WTC11 (cell line): Measurements from ENCODE around the gene HAUS5. TPM values are rescaled to one million over a fixed set of nuclear protein-coding genes. Genes with fewer than 3 reads are reported as not detected.

ENCODE experiments used
- ATAC-seq: fragments of 200-7000 bp; cut with Tn5 transposase; 2 replicates; pipeline ENCODE4 v1.10.0; 2021; ENCODE audit warnings: mild to moderate bottlenecking, moderate library complexity
- CTCF ChIA-PET: fragments of 300-600 bp; sonication (Branson Sonifier 250); formaldehyde crosslinking; loops from one replicate; lab custom pipeline; 2021; ENCODE audit warnings: antibody characterized with exemption; lab: Charles Lee
- POLR2A ChIA-PET: fragments of 350-600 bp; sonication (Branson Sonifier 250); formaldehyde crosslinking; loops from one replicate; lab custom pipeline; 2021; ENCODE audit warnings: antibody characterized with exemption; lab: Charles Lee
- DNase-seq: peaks from one replicate; pipeline ENCODE4 v3.0.0; 2021; ENCODE audit warnings: low spot score
- H3K27ac Mint-ChIP-seq: 2 replicates; pipeline ENCODE4 v1.8.0; 2021; ENCODE audit warnings: mixed read lengths
- H3K27me3 Mint-ChIP-seq: 2 replicates; pipeline ENCODE4 v1.8.0; 2021; ENCODE audit warnings: low read depth, mild to moderate bottlenecking, moderate library complexity, mixed read lengths
- H3K36me3 Mint-ChIP-seq: 2 replicates; pipeline ENCODE4 v1.8.0; 2021; ENCODE audit warnings: mixed read lengths
- H3K4me1 Mint-ChIP-seq: 2 replicates; pipeline ENCODE4 v1.8.0; 2022; ENCODE audit warnings: mixed read lengths
- H3K4me3 Mint-ChIP-seq: 2 replicates; pipeline ENCODE4 v1.8.0; 2021; ENCODE audit warnings: mild to moderate bottlenecking, moderate library complexity, mixed read lengths
- H3K9me3 Mint-ChIP-seq: 2 replicates; pipeline ENCODE4 v1.8.0; 2021; ENCODE audit warnings: mixed read lengths
- CBFB ChIP-seq: sonication (generic); formaldehyde crosslinking; IDR thresholded peaks from 2 replicates; pipeline ENCODE4 v1.8.1; 2022; ENCODE audit warnings: mild to moderate bottlenecking, low read depth, missing genetic modification reagents
- CTCF ChIP-seq: fragments of 200-600 bp; IDR thresholded peaks from 2 replicates; pipeline ENCODE4 v1.8.0; 2022; ENCODE audit warnings: antibody characterized with exemption
- ESRRA ChIP-seq: sonication (generic); formaldehyde crosslinking; IDR thresholded peaks from 2 replicates; pipeline ENCODE4 v1.8.1; 2022; ENCODE audit warnings: mild to moderate bottlenecking, missing genetic modification reagents, borderline replicate concordance
- FOXP1 ChIP-seq: sonication (generic); formaldehyde crosslinking; IDR thresholded peaks from 2 replicates; pipeline ENCODE4 v1.8.0; 2022; ENCODE audit warnings: missing genetic modification reagents, mild to moderate bottlenecking, moderate library complexity, borderline replicate concordance
- FOXP4 ChIP-seq: sonication (generic); formaldehyde crosslinking; IDR thresholded peaks from 2 replicates; pipeline ENCODE4 v1.8.0; 2022; ENCODE audit warnings: mild to moderate bottlenecking, missing genetic modification reagents
- GTF2I ChIP-seq: fragments of 250-450 bp; sonication (Bioruptor Pico); conservative IDR thresholded peaks from 2 replicates; pipeline ENCODE4 v1.4.0; 2021; ENCODE audit warnings: mild to moderate bottlenecking
- JAZF1 ChIP-seq: fragments of 250-450 bp; sonication (Bioruptor Pico); IDR thresholded peaks from 2 replicates; pipeline ENCODE4 v1.9.0; 2021; ENCODE audit warnings: moderate library complexity, mild to moderate bottlenecking, inconsistent platforms
- JUN ChIP-seq: sonication (generic); formaldehyde crosslinking; IDR thresholded peaks from 2 replicates; pipeline ENCODE4 v1.8.0; 2023; ENCODE audit warnings: mild to moderate bottlenecking, missing genetic modification reagents
- MAX ChIP-seq: sonication (generic); formaldehyde crosslinking; IDR thresholded peaks from 2 replicates; pipeline ENCODE4 v1.8.0; 2022; ENCODE audit warnings: mild to moderate bottlenecking, missing genetic modification reagents
- MXD4 ChIP-seq: fragments of 250-450 bp; sonication (Bioruptor Pico); IDR thresholded peaks from 2 replicates; pipeline ENCODE4 v1.8.0; 2021; ENCODE audit warnings: mild to moderate bottlenecking, moderate library complexity, borderline replicate concordance
- NFE2L1 ChIP-seq: sonication (generic); formaldehyde crosslinking; IDR thresholded peaks from 2 replicates; pipeline ENCODE4 v1.8.1; 2023; ENCODE audit warnings: missing genetic modification reagents
- NR2C2 ChIP-seq: sonication (generic); formaldehyde crosslinking; IDR thresholded peaks from 2 replicates; pipeline ENCODE4 v1.8.0; 2022; ENCODE audit warnings: mild to moderate bottlenecking, missing genetic modification reagents
- OVOL2 ChIP-seq: fragments of 250-450 bp; sonication (Bioruptor Pico); IDR thresholded peaks from 2 replicates; pipeline ENCODE4 v1.9.0; 2021; ENCODE audit warnings: mild to moderate bottlenecking, borderline replicate concordance
- PREB ChIP-seq: sonication (generic); formaldehyde crosslinking; IDR thresholded peaks from 2 replicates; pipeline ENCODE4 v1.8.1; 2022; ENCODE audit warnings: mild to moderate bottlenecking, missing genetic modification reagents, moderate library complexity, borderline replicate concordance
- RORB ChIP-seq: fragments of 250-450 bp; sonication (Bioruptor Pico); IDR thresholded peaks from 2 replicates; pipeline ENCODE4 v1.9.0; 2021; ENCODE audit warnings: mild to moderate bottlenecking
- SMAD4 ChIP-seq: sonication (generic); formaldehyde crosslinking; IDR thresholded peaks from 2 replicates; pipeline ENCODE4 v1.8.0; 2022; ENCODE audit warnings: mild to moderate bottlenecking, missing genetic modification reagents
- TCF7 ChIP-seq: sonication (generic); formaldehyde crosslinking; IDR thresholded peaks from 2 replicates; pipeline ENCODE4 v1.8.0; 2022; ENCODE audit warnings: mild to moderate bottlenecking, low read depth, missing genetic modification reagents, moderate library complexity
- TP53 ChIP-seq: sonication (generic); formaldehyde crosslinking; IDR thresholded peaks from 2 replicates; pipeline ENCODE4 v1.8.1; 2023; ENCODE audit warnings: mild to moderate bottlenecking, missing genetic modification reagents
- ZBTB21 ChIP-seq: sonication (generic); formaldehyde crosslinking; IDR thresholded peaks from 2 replicates; pipeline ENCODE4 v1.8.1; 2023; ENCODE audit warnings: mild to moderate bottlenecking, missing genetic modification reagents, borderline replicate concordance
- ZNF121 ChIP-seq: sonication (generic); formaldehyde crosslinking; IDR thresholded peaks from 2 replicates; pipeline ENCODE4 v1.8.0; 2023; ENCODE audit warnings: missing genetic modification reagents
- ZNF416 ChIP-seq: fragments of 250-450 bp; sonication (Bioruptor Pico); IDR thresholded peaks from 2 replicates; pipeline ENCODE4 v1.9.0; 2021; ENCODE audit warnings: mild to moderate bottlenecking, inconsistent platforms
- total RNA-seq: library from RNA; stranded (reverse); gene quantifications from 3 replicates; pipeline ENCODE4 v1.2.3, GENCODE V29; 2021
- TF ChIP-seq, protein P1 (sequence below): sonication (generic); formaldehyde crosslinking; IDR thresholded peaks from 2 replicates; pipeline ENCODE4 v1.8.1; 2022; ENCODE audit warnings: missing genetic modification reagents, borderline replicate concordance
- TF ChIP-seq, protein P2 (sequence below): fragments of 250-450 bp; sonication (Bioruptor Pico); IDR thresholded peaks from 2 replicates; pipeline ENCODE4 v1.8.0; 2021; ENCODE audit warnings: mild to moderate bottlenecking
- TF ChIP-seq, protein P3 (sequence below): sonication (generic); formaldehyde crosslinking; IDR thresholded peaks from 2 replicates; pipeline ENCODE4 v1.8.1; 2023; ENCODE audit warnings: mild to moderate bottlenecking, moderate library complexity, missing genetic modification reagents
- TF ChIP-seq, protein P4 (sequence below): sonication (generic); formaldehyde crosslinking; IDR thresholded peaks from 2 replicates; pipeline ENCODE4 v1.8.1; 2022; ENCODE audit warnings: mild to moderate bottlenecking, moderate library complexity, missing genetic modification reagents

HAUS5 gene
- total RNA-seq, 1 experiment from 2014 or later = 25.4 TPM

DNA sequence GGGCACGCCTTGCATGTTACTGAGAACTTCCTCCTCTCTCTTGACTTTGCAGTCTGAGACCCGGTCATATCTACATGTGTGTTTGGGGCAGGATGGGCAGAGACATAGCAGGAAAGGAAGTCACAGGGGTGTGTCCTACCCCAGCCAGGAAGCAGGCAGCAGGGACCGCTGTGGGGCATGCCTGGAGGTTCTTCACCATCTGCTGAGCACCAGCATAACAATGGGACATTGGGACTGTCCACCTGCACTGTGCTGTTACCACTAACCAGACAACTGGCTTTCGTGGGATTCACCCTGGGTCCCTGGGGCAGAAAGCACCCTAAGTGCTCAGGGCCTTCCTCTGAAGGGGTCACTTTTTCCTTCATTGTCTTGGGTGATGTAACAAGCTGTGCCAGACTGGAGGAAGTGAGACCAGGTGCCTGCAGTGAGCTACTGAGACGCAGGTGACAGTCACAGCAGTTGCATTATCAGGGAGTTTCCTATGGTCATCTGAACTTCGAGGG is 2.6 kb upstream of the HAUS5 start (continued):
- TF ChIP-seq NR2C2 (no peak), OVOL2 (CRISPR knock-in tag) (no peak), ESRRA (no peak), FOXP1 (no peak), FOXP4 (CRISPR knock-in tag) (no peak), NFE2L1 (no peak), TP53 (CRISPR knock-in tag) (no peak), JUN (CRISPR knock-in tag) (no peak), RORB (CRISPR knock-in tag) (no peak), JAZF1 (CRISPR knock-in tag) (no peak), PREB (CRISPR knock-in tag) (no peak)

DNA sequence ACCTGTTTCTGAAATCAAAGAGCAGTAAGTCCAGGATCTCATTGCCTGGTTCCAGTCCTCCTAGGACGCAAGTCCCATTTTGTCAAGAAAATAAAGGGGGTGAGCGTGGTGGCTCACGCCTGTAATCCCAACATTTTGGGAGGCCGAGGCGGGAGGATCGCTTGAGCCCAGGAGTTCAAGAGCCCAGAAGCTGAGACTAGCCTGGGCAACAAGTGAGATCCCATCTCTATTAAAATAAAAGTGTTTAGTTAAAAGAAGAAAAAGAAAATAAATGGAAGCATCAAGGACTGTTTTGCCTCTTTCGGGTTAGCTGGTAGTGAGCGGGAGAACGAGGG is 344 bp upstream of the HAUS5 start:
- no peaks in the 10 kb centered on the region for H3K4me1 Mint-ChIP-seq
- peaks cover 13% of the 10 kb centered on the region for H3K9me3 Mint-ChIP-seq
- H3K36me3 Mint-ChIP-seq = peaks cover 18% of the 10 kb centered on the region
- CTCF ChIA-PET = interaction anchor here (1.0 to 3.1 kb wide), 7 partner anchors 11 to 117 kb away, joined by 3 to 16 read pairs (median 7); no protein-coding TSS in a partner anchor
- peak overlapping the region; percentile 76 for H3K4me3 Mint-ChIP-seq
- POLR2A ChIA-PET = interaction anchor here (0.5 to 1.3 kb wide), 4 partner anchors 44 to 470 kb away, joined by 3 to 7 read pairs (median 4); no protein-coding TSS in a partner anchor
- ATAC-seq (no peak), DNase-seq (no peak)
- peak overlapping the region; percentile 38; the same call in 1 of the 2 replicates for H3K27ac Mint-ChIP-seq
- TF ChIP-seq CTCF (no peak), ZNF121 (CRISPR knock-in tag) (0 out of 2 replicates have a peak, but pooled peaks have one; percentile 17), GTF2I (peak; percentile 79)
- peaks cover 33% of the 10 kb centered on the region for H3K27me3 Mint-ChIP-seq

DNA sequence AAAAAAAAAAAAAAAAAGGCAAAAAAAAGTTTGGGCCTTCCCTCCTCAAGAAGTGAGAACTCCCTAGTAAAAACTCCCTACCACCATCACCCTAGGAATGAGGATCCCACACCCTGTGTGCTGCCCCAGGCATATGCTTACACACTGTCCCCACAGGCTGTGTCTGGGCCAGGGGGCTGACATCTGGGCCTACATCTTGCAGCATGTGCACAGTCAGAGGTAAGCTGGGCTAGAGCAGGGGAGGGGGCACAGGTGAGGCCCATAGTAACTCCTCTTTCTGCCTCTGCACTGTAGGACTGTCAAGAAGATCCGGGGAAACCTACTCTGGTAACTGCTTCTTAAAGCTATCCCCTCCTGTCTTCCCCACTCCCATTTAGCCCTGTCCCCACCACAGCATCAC is 1.0 kb downstream of the HAUS5 start:
- H3K4me3 Mint-ChIP-seq = peak overlapping the region; percentile 76
- ChIA-PET CTCF (interaction anchor here (0.6 to 3.1 kb wide), 6 partner anchors 30 to 124 kb away, joined by 3 to 16 read pairs (median 6); no protein-coding TSS in a partner anchor), POLR2A (interaction anchor here (1.2 kb wide), 1 partner anchor 15 kb away, joined by 3 read pairs; no protein-coding TSS in a partner anchor)
- H3K27me3 Mint-ChIP-seq = peaks cover 23% of the 10 kb centered on the region
- H3K36me3 Mint-ChIP-seq = peaks cover 8% of the 10 kb centered on the region
- no peak for DNase-seq
- H3K9me3 Mint-ChIP-seq = peaks cover 2% of the 10 kb centered on the region
- H3K27ac Mint-ChIP-seq = no peak overlapping the region
- no peaks in the 10 kb centered on the region for H3K4me1 Mint-ChIP-seq
- no peak for ATAC-seq
- TF ChIP-seq, protein P1, sequence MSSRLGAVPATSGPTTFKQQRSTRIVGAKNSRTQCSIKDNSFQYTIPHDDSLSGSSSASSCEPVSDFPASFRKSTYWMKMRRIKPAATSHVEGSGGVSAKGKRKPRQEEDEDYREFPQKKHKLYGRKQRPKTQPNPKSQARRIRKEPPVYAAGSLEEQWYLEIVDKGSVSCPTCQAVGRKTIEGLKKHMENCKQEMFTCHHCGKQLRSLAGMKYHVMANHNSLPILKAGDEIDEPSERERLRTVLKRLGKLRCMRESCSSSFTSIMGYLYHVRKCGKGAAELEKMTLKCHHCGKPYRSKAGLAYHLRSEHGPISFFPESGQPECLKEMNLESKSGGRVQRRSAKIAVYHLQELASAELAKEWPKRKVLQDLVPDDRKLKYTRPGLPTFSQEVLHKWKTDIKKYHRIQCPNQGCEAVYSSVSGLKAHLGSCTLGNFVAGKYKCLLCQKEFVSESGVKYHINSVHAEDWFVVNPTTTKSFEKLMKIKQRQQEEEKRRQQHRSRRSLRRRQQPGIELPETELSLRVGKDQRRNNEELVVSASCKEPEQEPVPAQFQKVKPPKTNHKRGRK (CRISPR knock-in tag) = no peak
- TF ChIP-seq ZNF416 (CRISPR knock-in tag) (no peak), MAX (CRISPR knock-in tag) (no peak), CBFB (no peak), ZBTB21 (no peak), TCF7 (CRISPR knock-in tag) (no peak), SMAD4 (no peak), MXD4 (no peak)
- TF ChIP-seq, protein P2, sequence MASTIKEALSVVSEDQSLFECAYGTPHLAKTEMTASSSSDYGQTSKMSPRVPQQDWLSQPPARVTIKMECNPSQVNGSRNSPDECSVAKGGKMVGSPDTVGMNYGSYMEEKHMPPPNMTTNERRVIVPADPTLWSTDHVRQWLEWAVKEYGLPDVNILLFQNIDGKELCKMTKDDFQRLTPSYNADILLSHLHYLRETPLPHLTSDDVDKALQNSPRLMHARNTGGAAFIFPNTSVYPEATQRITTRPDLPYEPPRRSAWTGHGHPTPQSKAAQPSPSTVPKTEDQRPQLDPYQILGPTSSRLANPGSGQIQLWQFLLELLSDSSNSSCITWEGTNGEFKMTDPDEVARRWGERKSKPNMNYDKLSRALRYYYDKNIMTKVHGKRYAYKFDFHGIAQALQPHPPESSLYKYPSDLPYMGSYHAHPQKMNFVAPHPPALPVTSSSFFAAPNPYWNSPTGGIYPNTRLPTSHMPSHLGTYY = no peak
- TF ChIP-seq, protein P3, sequence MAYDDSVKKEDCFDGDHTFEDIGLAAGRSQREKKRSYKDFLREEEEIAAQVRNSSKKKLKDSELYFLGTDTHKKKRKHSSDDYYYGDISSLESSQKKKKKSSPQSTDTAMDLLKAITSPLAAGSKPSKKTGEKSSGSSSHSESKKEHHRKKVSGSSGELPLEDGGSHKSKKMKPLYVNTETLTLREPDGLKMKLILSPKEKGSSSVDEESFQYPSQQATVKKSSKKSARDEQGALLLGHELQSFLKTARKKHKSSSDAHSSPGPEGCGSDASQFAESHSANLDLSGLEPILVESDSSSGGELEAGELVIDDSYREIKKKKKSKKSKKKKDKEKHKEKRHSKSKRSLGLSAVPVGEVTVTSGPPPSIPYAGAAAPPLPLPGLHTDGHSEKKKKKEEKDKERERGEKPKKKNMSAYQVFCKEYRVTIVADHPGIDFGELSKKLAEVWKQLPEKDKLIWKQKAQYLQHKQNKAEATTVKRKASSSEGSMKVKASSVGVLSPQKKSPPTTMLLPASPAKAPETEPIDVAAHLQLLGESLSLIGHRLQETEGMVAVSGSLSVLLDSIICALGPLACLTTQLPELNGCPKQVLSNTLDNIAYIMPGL = no peak
- TF ChIP-seq, protein P4, sequence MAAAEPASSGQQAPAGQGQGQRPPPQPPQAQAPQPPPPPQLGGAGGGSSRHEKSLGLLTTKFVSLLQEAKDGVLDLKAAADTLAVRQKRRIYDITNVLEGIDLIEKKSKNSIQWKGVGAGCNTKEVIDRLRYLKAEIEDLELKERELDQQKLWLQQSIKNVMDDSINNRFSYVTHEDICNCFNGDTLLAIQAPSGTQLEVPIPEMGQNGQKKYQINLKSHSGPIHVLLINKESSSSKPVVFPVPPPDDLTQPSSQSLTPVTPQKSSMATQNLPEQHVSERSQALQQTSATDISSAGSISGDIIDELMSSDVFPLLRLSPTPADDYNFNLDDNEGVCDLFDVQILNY (CRISPR knock-in tag) = no peak
